PC-9 (cell line): Measurements from ENCODE around the gene IBA57.
"Not testable (repeated sequence)": the region's sequence is repeated elsewhere in the genome, so short reads cannot be mapped to it uniquely, and the experiment has no call there.

ENCODE experiments used
- CTCF ChIP-seq: fragments of 200-600 bp; sonication (generic); conservative IDR thresholded peaks from 2 replicates; pipeline ENCODE4 v1.6.1; 2017; ENCODE audit warnings: mixed run types, antibody characterized with exemption, mild to moderate bottlenecking, moderate library complexity
- EZH2 ChIP-seq: fragments of 200-600 bp; sonication (generic); IDR thresholded peaks from 2 replicates; pipeline ENCODE4 v1.8.0; 2017; ENCODE audit warnings: antibody characterized with exemption, low read depth

GRCh38 chr1:228221097-228221496 is 55.5 kb downstream of the IBA57 start:
- TF ChIP-seq CTCF, EZH2: not testable (repeated sequence)
